NCI-H1694 (cell line): ENCODE data around the gene POLD3.
"Not testable (repeated sequence)": the region's sequence is repeated elsewhere in the genome, so short reads cannot be mapped to it uniquely, and the experiment has no call there.

Experiments
- DNase-seq: peaks from one replicate; lab custom pipeline; 2025; lab: John Stamatoyannopoulos, UW

Gene POLD3

GRCh38 chr11:74638869-74639268 is 46.5 kb downstream of the POLD3 start:
- no peak for DNase-seq

DNA sequence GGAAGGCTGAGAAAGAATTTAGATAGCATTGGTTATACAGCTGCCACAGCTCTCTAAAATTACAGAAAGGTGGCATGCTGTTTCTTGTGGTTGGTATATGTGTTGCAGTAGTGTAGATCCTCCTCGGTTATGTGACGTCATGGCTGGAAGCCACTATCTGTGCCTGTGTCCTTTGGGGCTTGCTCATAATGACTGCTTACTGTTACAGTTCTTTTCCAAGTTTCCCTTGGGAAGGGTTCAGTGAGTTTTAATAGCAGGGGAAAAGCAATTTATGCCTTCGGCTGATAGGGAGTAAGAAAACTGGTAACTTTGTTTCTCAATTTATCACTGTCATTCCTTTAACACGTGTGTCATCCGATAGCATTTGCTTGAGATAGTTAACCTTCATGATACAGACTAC is 47.2 kb downstream of the POLD3 start:
- DNase-seq, result no peak

DNA sequence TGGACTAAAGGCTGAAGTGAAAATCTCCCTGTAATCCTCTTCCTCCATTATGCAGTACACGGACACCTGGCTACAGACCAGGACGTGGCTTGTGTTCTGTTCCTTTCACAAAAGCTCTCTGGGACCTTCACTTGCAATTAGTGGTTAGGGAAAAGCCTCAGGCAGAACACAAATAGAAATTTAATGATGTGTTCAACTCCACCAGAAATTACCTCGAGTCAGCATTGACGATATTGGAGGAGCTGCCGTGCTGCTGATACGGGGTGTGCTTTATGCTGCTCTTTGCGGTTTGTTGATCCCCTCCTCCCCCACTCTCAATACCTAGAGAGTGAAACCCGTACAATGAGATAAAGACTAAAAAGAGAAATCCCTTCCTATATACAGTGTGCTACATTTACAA is 48.9 kb downstream of the POLD3 start:
- no peak for DNase-seq

- no peak for DNase-seq
Observed at GRCh38 chr11:74641905-74642304, 49.5 kb downstream of the POLD3 start.

GRCh38 chr11:74642912-74643311 is 50.5 kb downstream of the POLD3 start:
- no peak for DNase-seq

GRCh38 chr11:74644081-74644480 is 51.7 kb downstream of the POLD3 start:
- DNase-seq, result no peak

- no peak for DNase-seq
Observed at GRCh38 chr11:74646215-74646614, 53.8 kb downstream of the POLD3 start.

DNA sequence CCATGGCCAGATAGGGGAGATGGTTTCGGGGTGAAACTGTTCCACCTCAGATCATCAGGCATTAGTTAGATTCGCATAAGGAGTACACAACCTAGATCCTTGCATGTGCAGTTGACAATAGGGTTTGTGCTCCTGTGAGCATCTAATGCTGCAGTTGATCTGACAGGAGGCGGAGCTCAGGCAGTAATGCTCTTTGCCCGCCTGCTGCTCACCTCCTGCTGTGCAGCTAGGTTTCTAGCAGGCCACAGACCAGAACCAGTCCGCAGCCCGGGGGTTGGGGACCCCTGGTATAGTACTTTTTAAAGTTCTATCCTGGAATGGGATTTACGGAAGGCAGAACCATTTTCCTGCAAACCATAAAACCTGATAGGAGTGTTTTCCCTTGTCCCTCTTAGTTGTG is 54.6 kb downstream of the POLD3 start:
- no peak for DNase-seq

GRCh38 chr11:74647404-74647803 is 55.0 kb downstream of the POLD3 start:
- DNase-seq, result no peak

GRCh38 chr11:74647831-74648230 is 55.4 kb downstream of the POLD3 start:
- DNase-seq, result no peak

DNA sequence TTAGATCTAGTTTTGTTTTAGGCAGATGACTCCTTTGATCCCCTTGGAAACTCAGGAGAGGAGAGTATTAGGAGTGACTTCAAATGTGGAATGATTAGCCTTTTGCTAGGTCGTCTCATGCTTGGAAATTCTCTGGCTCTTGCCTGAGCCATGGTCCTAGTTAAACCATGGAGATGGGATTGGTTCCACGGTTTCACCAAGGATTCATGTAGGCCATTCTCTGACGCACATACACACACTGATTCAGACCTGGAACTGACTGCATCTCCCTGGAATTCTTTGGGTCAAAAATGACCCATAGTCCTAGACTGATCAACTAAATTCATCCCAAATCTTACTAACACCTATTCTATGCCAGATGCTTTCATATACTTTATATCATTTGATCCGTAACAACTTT is 56.5 kb downstream of the POLD3 start:
- no peak for DNase-seq

DNA sequence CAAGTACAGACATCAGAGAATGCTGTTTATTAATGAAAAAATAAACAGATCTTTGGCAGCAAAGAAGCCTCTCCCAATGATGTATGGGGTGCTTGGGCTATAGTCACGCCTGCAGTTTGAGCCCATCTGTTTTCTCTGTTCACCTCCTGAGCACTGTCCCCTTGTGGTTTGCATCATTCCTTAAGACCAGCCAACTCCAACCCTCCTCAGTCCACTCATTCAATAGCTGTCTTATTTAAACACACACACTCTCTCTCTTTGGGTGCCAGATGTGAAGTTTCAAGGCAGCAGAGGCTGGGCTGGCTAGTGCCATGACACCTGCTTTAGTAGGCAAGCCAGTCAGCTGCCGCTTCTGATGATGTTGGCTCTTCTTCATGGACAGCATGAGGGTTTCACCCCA is 58.1 kb downstream of the POLD3 start:
- DNase-seq, result no peak

DNA sequence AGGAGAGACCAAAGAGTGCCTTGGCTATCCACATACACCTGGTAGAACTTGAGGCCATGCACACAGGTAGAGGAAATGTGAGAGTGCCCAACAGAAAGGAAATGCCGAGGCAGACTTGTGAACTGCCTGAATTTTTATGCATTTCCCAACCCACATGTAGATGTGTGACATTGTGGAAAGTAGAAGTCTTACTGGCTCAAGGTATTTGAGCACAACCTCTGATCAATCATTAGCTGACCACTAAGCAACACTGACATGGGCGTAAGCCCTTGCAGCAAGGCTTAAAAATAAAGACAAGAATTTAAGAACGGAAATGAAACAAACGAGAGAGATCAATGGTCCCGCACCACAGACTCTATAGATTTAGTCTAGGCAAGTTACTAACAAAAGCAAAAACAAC is 62.6 kb downstream of the POLD3 start:
- no peak for DNase-seq

DNA sequence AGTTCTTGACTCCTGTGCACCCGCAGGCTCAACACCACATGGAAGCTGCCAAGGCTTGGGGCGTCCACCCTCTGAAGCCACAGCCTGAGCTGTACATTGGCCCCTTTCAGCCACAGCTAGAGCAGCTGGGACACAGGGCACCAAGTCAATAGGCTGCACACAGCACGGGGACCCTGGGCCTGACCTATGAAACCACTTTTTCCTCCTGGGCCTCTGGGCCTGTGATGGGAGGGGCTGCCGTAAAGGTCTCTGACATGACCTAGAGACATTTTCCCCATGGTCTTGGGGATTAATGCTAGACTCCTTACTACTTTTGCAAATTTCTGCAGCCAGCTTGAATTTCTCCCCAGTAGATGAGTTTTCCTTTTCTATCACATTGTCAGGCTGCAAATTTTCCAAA is 66.7 kb downstream of the POLD3 start:
- DNase-seq, result not testable (repeated sequence)

DNA sequence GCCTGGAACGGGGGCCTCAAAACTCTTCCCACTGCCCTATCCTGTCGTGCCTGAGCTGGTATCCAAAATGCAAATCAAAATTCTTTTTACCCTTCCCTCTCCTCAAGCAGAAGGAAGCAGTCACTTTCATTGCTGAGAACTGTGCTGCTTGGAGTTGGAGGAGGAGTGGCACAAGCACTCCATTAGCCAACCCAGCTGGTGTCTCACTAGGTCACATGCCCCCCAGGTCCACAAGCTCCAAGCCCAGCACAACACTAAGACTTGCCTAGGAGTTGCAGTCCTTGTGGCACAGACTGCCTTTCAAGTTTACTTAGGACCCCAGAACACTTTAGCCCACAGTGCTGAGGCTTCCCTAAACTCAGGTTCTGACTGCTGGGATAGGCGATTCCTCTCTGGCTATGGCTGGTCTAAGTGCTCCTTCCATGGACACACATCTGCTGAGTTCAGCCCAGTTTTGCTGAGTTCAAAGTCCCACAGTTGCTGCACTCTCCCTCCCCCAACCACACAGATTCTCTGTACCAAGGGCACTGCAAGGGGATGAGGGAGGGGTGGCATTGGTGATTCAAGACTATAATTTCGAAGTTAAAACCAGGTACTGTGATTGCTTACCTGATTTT is 70.2 kb downstream of the POLD3 start:
- DNase-seq, result no peak

DNA sequence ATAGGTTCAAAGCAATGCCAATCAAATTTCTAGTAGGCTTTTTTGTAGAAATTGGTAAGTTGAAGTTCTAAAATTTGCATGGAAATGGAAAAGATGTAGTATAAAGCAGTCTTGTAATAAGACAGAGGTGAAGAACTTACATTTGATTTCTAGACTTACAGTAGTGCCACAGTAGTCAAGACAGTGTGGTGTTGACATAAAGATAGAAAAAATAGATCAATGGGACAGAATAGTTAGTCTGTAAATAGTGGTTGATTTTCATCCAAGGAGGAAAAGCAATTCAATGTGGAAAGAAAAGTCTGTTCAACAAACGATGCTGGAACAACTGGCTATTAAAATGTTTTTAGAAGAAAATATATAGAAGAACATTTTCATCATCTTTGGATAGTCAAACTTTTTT is 70.9 kb downstream of the POLD3 start:
- no peak for DNase-seq

DNA sequence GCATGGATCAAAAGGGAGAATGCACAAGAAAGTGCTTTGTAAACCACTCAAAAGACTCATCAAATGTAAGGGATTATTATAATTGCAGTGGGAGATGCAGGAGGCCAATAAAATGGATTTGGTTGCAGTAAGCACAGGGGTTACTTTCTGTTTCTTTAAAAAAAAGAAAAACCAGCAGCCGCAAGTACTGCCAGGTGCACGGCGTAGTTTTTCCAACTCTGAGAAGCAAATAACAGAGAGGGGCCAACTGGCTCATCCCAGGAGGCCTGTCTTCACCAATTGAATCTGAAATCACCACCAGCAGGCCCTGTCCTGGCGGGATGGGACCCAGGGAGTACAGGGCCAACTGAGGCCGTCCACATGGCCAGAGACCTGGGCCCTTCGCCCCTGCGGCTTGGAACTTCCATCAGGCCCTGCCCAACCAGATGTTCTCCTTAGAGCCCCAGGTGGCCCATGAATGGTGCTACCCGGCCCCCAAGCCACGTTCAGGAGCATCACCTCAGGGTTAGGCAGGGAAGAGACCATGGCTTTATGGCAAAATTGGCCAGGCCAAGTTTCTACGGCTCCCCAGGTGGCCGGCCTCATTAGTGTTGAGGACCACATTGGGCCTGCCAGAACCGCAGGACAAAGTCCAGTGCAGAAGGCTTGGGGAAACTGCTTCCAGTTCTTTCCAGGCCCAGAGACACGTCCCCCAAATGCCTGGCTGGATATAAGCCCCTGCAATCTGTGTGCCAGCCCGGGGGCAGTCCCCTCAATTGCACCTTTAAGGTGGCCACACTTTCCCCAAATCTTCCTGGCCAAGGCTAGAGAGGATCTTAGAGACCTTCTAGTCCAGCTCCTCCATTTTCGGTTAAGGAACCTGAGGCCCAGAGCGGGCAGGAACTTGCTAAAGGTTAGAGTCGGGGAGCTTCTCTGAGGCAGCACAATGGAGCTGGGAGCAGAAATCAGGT is 77.1 kb downstream of the POLD3 start:
- DNase-seq, result no peak

GRCh38 chr11:74670171-74670570 is 77.8 kb downstream of the POLD3 start:
- no peak for DNase-seq

GRCh38 chr11:74671520-74672196 is 79.3 kb downstream of the POLD3 start:
- no peak for DNase-seq

DNA sequence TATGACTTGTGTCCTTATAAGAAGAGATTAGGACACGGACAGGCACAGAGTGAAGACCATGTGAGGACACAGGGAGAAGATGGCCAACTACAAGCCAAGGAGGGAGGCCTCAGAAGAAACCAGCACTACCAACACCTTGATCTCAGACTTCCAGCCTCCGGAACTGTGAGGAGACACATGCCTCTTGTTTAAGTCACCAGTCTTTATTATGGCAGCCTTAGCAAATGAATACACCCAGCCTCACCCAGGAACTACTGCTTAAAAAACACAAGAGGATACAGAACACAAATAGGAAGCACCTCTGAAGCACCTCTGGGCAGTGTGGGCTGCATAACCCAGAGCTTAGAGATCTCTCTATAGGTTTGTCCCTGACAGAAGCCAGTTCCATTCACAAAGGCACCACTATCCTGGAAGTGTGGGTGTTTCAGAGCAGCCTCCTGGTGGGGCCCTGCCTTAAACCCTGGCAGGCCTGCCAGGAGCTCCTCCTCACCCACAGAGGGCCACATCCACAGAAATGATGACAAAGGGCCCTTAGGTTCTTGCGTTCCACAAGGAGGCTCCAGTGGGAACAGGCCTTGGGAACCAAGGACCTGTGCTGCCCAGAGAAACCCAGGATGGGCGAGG is 80.1 kb downstream of the POLD3 start:
- DNase-seq, result no peak

DNA sequence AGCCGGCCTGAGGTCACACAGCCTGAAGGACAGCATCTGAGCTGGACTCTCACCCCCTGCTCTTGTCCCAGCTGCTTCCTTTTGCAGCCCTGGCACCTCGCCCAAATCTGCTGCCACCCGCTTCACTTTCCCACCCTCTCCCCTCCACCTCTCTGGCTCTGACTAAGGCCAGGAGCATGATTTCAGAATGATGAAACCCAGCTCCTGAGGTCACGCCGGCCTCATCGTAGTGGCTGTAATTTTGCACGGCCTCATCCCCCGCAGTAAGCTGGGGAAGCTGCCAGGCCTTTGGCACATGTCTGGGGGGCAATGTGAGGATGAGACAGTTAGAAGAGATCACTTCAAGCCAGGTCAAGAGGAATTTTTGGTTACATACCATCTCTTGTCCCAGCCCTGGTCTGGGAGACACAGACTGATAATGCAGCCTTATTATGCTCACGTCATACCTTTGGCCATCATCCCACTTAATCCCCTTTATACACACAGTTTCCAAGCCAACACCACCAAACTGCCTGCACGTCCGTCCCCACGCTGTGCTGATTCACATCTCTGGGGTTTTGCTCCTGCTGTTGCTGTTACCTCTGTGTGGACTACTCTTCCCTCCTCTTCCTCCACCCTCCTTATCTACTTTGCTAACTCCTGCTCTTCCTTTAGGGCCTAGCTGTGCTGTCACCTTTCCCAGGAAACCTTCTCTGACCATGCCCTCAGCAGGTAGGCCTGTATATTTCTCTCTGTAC is 80.7 kb downstream of the POLD3 start:
- no peak for DNase-seq
